ENCODE results near the gene KIF26B.

Gene KIF26B

GRCh38 chr1:245412306-245412705 is 257.5 kb downstream of the KIF26B start:
- Histone ChIP-seq H3K79me2 (ENCODE audit: low read length) (no peaks in the 10 kb centered on the region), H3K27me3 (replicated peaks; ENCODE audit: insufficient read depth, low read length) (no peaks in the 10 kb centered on the region), H3K4me2 (ENCODE audit: low read depth, low read length) (no peak overlapping the region), H3K27ac (ENCODE audit: low read length) (no peak overlapping the region), H3K9me2 (replicated peaks; ENCODE audit: insufficient read depth, low read length) (no peaks in the 10 kb centered on the region), H3K36me3 (replicated peaks; ENCODE audit: insufficient read depth, low read length) (no peaks in the 10 kb centered on the region), H3K4me3 (ENCODE audit: low read length) (no peak overlapping the region), H3K4me1 (ENCODE audit: low read length) (no peaks in the 10 kb centered on the region), H3F3A (ENCODE audit: insufficient read depth, low read length) (no peaks in the 10 kb centered on the region), H4K20me1 (ENCODE audit: insufficient read depth, low read length) (no peaks in the 10 kb centered on the region), H3K9ac (ENCODE audit: low read length) (no peak overlapping the region), H3K9me3 (replicated peaks; ENCODE audit: insufficient read depth, low read length) (no peaks in the 10 kb centered on the region), H2AFZ (ENCODE audit: low read length) (no peak overlapping the region)
- no peak for DNase-seq
- no peak for TF ChIP-seq CTCF (IDR thresholded peaks at IDR 0.05; ENCODE audit: low read length)
- TF ChIP-seq EZH2 (optimal IDR thresholded peaks at IDR 0.05; ENCODE audit: low read depth, low read length): no peak
- no peak for TF ChIP-seq EZH2phosphoT487 (IDR thresholded peaks at IDR 0.05; ENCODE audit: low read length)

GRCh38 chr1:245416781-245417180 is 262.0 kb downstream of the KIF26B start:
- Histone ChIP-seq H3K27ac (ENCODE audit: low read length) (no peak overlapping the region), H3K79me2 (ENCODE audit: low read length) (no peaks in the 10 kb centered on the region), H4K20me1 (ENCODE audit: insufficient read depth, low read length) (no peaks in the 10 kb centered on the region), H3K9ac (ENCODE audit: low read length) (no peak overlapping the region), H3K9me3 (replicated peaks; ENCODE audit: insufficient read depth, low read length) (no peaks in the 10 kb centered on the region), H3K27me3 (replicated peaks; ENCODE audit: insufficient read depth, low read length) (no peaks in the 10 kb centered on the region), H3K9me2 (replicated peaks; ENCODE audit: insufficient read depth, low read length) (no peaks in the 10 kb centered on the region), H3K4me3 (ENCODE audit: low read length) (no peak overlapping the region), H3F3A (ENCODE audit: insufficient read depth, low read length) (no peaks in the 10 kb centered on the region), H3K4me2 (ENCODE audit: low read depth, low read length) (no peak overlapping the region), H3K36me3 (replicated peaks; ENCODE audit: insufficient read depth, low read length) (no peaks in the 10 kb centered on the region), H2AFZ (ENCODE audit: low read length) (no peak overlapping the region), H3K4me1 (ENCODE audit: low read length) (no peaks in the 10 kb centered on the region)
- DNase-seq: no peak
- TF ChIP-seq CTCF (IDR thresholded peaks at IDR 0.05; ENCODE audit: low read length) (no peak), EZH2 (optimal IDR thresholded peaks at IDR 0.05; ENCODE audit: low read depth, low read length) (no peak), EZH2phosphoT487 (IDR thresholded peaks at IDR 0.05; ENCODE audit: low read length) (no peak)

GRCh38 chr1:245418077-245418476 is 263.3 kb downstream of the KIF26B start:
- Histone ChIP-seq H3K9me3 (replicated peaks; ENCODE audit: insufficient read depth, low read length) (no peaks in the 10 kb centered on the region), H3K9me2 (replicated peaks; ENCODE audit: insufficient read depth, low read length) (no peaks in the 10 kb centered on the region), H4K20me1 (ENCODE audit: insufficient read depth, low read length) (no peaks in the 10 kb centered on the region), H3F3A (ENCODE audit: insufficient read depth, low read length) (no peaks in the 10 kb centered on the region), H3K4me2 (ENCODE audit: low read depth, low read length) (no peak overlapping the region), H3K36me3 (replicated peaks; ENCODE audit: insufficient read depth, low read length) (no peaks in the 10 kb centered on the region), H2AFZ (ENCODE audit: low read length) (no peak overlapping the region), H3K4me3 (ENCODE audit: low read length) (no peak overlapping the region), H3K79me2 (ENCODE audit: low read length) (no peaks in the 10 kb centered on the region), H3K27ac (ENCODE audit: low read length) (no peak overlapping the region), H3K4me1 (ENCODE audit: low read length) (no peaks in the 10 kb centered on the region), H3K27me3 (replicated peaks; ENCODE audit: insufficient read depth, low read length) (no peaks in the 10 kb centered on the region), H3K9ac (ENCODE audit: low read length) (no peak overlapping the region)
- no peak for DNase-seq
- TF ChIP-seq EZH2 (optimal IDR thresholded peaks at IDR 0.05; ENCODE audit: low read depth, low read length) (no peak), CTCF (IDR thresholded peaks at IDR 0.05; ENCODE audit: low read length) (no peak), EZH2phosphoT487 (IDR thresholded peaks at IDR 0.05; ENCODE audit: low read length) (no peak)

Measured in MM.1S (cell line).